GM21737 (cell line): ENCODE results near the gene SLC45A2.
"Not testable (repeated sequence)": the region's sequence is repeated elsewhere in the genome, so short reads cannot be mapped to it uniquely, and the experiment has no call there.

Source experiments
- ATAC-seq: cut with Tn5 transposase; IDR thresholded peaks from one replicate; pipeline ENCODE4 v1.9.1; 2021; ENCODE audit warnings: mild to moderate bottlenecking, moderate library complexity; ENCODE audit not compliant: unreplicated experiment

Gene SLC45A2

GRCh38 chr5:33969572-33970452, 14.7 kb downstream of the SLC45A2 start:
- ATAC-seq: no peak

GRCh38 chr5:33968211-33969005, 16.1 kb downstream of the SLC45A2 start:
- no peak for ATAC-seq

GRCh38 chr5:33966805-33967204, 17.7 kb downstream of the SLC45A2 start:
- ATAC-seq: no peak

DNA sequence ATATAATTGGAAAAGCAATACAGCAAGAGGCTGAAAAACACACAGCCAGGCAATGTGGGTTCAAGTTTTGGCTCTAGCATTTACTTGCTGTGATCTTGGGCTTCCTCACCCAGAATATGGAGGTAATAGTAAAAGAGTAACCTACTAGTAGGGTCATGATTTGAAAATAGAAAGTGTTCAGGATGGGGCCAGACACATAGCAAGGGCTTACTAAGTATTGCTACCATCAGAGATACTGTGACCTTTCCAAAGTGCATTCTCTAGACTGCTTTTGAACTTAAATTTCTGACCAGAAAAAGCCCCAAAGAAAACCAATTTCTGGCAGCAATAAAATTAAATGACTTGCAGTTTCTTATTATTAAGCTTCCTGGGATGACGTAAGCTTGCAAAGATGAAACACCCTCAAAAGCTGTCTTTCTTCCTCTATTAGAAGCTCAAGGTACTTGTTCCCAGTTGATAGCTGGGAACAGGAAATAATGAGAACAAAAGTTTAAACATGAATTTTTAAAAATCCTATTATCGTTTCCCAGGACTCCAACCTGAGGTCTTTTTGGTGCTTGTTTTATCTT, 20.3 kb downstream of the SLC45A2 start:
- ATAC-seq: no peak

DNA sequence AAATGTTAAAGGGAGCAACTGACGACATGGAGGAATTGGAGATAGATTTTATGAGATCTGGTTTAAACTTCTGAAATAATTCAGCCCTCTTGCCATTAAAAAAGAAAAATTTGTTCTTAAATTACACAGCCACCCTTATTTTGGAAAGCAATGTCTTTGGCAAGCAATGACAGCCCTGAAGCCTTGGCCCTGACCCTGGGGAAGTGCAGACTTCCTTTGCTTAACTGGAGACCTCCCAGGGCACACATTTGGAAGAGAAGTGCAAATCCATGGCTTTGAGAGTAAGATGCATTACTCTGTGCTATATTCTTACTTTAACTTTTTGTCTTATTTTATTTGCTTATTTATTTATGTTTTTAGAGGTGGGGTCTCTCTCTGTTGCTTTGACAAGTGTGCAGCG, 26.3 kb downstream of the SLC45A2 start:
- ATAC-seq: no peak

GRCh38 chr5:33957577-33958150, 26.8 kb downstream of the SLC45A2 start:
- ATAC-seq: no peak

DNA sequence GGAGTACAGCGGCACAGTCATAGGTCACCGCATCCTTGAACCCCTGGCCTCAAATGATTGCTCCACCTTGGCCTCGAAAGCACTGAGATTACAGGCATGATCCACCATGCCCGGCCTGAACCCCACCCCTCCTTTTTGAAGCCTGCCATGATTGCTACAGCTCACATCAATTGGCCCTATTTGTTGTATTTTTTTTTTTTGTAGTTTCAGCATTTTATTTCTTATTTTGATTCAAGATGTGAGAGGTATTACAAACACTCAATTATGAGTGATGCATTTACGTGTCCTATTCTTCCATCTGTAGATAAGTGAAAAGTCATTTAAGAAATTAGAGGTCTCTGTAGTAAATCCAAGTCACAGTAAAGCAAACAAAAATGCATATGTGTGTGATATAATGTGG, 32.3 kb downstream of the SLC45A2 start:
- ATAC-seq: not testable (repeated sequence)

DNA sequence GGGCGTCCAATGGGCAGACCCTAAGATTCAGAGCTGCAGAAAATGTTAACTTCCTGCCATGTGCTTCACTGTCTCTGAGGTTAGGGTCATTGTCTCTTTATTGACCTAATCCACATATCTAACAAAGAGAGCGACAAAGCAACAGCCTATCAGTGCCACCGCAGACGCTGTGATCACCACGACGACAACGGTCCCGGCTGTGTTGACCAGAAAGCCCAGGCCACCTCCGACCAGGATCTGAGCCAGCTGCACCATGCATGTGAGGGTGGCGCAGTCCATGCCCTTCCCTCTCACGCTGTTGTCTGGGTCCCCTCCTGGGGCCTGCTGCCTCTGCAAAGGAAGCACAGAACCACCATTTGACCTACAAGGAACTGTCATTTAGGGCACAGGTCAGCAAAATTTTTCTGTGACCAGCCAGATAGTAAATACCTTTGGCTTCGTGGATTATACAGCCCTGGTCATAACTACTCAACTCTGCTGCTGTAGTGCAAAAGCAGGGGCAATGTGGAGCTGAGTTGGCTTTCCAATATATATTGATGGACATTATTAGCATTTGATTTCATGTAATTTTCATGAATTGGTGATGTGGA, 39.9 kb downstream of the SLC45A2 start:
- ATAC-seq: no peak

DNA sequence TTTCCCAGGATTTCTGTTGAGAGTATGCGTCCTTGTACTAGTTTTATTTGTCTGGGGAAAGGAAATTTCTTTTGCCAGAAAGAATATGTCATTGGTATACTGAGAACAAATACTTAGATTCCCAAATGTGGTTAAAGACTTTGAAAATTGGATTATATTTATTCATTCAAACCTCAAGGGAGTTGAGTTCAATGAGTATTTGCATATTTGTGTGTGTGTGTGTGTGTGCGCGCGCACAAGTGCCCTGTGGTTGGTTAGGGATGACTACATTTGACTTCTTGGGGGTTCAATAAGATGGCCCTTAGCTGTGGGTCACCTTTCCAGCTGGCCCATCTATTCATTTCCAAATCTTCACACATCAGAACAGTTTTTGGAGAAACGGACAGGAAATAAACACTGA, 43.4 kb downstream of the SLC45A2 start:
- ATAC-seq: no peak

- ATAC-seq: no peak
These were observed 44.8 kb downstream of the SLC45A2 start for GRCh38 chr5:33939556-33940262.

DNA sequence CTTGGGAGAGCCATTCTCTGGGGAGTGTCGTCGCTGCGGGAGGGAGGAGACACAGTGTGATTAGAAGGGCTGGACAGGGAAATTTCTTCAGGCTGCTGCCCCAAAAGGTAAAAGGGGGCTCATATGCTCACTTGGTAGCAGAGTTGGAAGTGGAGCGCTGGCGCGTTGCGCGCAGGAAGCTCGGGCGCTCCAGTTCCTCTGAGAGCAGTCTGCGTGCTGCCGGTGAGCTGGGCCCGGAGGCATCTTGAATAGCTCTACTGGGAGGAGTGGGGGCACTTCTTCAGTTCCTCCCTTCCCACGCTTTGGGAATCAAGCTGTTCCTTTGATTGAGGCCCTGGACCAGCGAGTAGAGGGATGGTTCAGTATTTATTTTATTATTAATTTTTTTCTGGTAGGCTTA, 45.6 kb downstream of the SLC45A2 start:
- ATAC-seq: no peak

DNA sequence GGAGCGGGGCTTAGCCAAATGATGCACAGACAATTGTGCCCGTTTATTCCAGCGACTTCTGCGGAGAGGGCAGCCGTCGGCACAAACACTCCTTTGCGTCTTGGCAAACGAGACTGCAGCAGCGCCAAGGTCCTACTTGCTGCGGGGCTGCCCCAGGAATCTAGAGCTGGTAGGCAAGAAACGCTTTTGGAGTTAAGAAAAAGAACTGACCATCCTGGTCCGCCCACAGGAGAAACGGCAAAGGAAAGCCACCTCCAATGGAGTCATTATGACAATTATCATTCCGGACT, 46.0 kb downstream of the SLC45A2 start:
- no peak for ATAC-seq

DNA sequence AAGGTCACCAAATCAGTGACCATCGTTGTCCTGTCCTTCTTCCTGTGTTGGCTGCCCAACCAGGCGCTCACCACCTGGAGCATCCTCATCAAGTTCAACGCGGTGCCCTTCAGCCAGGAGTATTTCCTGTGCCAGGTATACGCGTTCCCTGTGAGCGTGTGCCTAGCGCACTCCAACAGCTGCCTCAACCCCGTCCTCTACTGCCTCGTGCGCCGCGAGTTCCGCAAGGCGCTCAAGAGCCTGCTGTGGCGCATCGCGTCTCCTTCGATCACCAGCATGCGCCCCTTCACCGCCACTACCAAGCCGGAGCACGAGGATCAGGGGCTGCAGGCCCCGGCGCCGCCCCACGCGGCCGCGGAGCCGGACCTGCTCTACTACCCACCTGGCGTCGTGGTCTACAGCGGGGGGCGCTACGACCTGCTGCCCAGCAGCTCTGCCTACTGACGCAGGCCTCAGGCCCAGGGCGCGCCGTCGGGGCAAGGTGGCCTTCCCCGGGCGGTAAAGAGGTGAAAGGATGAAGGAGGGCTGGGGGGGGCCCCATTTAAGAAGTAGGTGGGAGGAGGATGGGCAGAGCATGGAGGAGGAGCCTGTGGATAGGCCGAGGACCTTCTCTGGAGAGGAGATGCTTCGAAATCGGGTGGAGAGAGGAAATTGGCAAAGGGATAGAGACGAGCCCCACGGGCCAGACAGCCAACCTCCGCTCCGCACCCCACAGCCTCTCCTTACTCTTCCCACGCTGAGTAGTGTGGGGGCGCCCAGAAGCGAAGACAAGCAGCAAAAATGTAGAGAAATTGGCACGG, 46.6 kb downstream of the SLC45A2 start:
- ATAC-seq: no peak

DNA sequence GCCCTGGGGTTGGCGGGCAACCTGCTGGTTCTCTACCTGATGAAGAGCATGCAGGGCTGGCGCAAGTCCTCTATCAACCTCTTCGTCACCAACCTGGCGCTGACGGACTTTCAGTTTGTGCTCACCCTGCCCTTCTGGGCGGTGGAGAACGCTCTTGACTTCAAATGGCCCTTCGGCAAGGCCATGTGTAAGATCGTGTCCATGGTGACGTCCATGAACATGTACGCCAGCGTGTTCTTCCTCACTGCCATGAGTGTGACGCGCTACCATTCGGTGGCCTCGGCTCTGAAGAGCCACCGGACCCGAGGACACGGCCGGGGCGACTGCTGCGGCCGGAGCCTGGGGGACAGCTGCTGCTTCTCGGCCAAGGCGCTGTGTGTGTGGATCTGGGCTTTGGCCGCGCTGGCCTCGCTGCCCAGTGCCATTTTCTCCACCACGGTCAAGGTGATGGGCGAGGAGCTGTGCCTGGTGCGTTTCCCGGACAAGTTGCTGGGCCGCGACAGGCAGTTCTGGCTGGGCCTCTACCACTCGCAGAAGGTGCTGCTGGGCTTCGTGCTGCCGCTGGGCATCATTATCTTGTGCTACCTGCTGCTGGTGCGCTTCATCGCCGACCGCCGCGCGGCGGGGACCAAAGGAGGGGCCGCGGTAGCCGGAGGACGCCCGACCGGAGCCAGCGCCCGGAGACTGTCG, 47.3 kb downstream of the SLC45A2 start:
- ATAC-seq: no peak

DNA sequence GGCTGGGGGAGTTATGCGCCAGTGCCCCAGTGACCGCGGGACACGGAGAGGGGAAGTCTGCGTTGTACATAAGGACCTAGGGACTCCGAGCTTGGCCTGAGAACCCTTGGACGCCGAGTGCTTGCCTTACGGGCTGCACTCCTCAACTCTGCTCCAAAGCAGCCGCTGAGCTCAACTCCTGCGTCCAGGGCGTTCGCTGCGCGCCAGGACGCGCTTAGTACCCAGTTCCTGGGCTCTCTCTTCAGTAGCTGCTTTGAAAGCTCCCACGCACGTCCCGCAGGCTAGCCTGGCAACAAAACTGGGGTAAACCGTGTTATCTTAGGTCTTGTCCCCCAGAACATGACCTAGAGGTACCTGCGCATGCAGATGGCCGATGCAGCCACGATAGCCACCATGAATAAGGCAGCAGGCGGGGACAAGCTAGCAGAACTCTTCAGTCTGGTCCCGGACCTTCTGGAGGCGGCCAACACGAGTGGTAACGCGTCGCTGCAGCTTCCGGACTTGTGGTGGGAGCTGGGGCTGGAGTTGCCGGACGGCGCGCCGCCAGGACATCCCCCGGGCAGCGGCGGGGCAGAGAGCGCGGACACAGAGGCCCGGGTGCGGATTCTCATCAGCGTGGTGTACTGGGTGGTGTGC, 48.0 kb downstream of the SLC45A2 start, which contains the start of gene RXFP3:
RXFP3 (plus strand) TSS at position 6 of the 636 bp plus-strand sequence; CDS start at position 361, 355 bp downstream.
- ATAC-seq: no peak

GRCh38 chr5:33936004-33936380, 48.5 kb downstream of the SLC45A2 start:
- no peak for ATAC-seq

- peak; percentile 19 for ATAC-seq
These were observed 50.3 kb downstream of the SLC45A2 start for GRCh38 chr5:33934176-33934575.

DNA sequence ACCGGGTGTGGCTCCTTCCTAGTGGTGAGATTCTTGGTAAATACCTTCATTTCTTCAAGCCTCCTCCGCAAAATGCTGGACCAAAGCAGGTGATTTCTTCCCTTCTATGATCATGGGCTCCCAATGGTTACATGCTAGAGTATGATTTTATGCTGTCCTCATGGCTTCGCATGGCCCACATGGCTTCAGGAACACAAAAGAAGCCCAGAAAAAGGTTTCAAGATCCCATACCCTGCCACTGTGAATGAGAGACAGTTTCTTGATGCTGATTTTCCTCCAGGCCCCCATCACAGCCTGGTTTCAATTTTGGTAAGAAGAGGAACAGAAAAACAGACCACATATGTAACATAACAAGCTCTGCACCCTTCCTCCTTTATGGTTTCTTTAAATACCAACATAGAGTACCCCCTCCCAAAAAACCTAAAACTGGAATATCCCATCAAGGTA, 50.7 kb downstream of the SLC45A2 start:
- ATAC-seq: peak; percentile 80

DNA sequence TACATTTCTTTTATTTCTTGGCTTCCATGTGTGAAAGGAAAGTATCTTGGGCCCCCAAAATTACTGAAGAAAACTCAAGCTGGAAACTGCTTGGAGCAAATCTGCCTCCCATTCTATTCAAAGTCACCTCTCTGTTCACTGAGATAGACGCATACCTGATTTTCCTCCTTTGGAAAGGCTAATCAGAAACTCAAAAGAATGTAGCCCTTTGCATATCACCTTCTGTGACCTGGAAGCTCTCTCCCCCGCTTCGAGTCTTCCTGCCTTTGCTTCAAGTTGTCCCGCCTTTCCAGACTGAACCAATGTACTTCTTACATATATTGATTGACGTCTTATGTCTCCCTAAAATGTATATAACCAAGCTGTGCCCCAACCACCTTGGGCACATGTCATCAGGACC, 53.4 kb downstream of the SLC45A2 start:
- ATAC-seq: no peak
